IMR-90 (cell line): ENCODE results near the gene GATAD2A. TPM values are rescaled to one million over a fixed set of nuclear protein-coding genes. Genes with fewer than 3 reads are reported as not detected.

Source experiments
- ATAC-seq: fragments of 200-7000 bp; cut with Tn5 transposase; 2 replicates; pipeline ENCODE4 v1.9.1; 2020; ENCODE audit warnings: low read depth, mild to moderate bottlenecking, moderate library complexity
- BruUV-seq: library from RNA; stranded (reverse); fragments of 400-500 nt; replicated peaks from 2 replicates; lab custom pipeline; 2021; lab: Mats Ljungman, UMichigan
- CTCF ChIA-PET: fragments of 300-600 bp; formaldehyde crosslinking; extraction: SDS; loops from one replicate; lab custom pipeline; 2021; ENCODE audit warnings: antibody characterized with exemption; lab: Yijun Ruan, JAX
- POLR2A ChIA-PET: fragments of 300-600 bp; sonication (Branson Sonifier 250); formaldehyde crosslinking; loops from one replicate; lab custom pipeline; 2022; ENCODE audit warnings: antibody characterized with exemption; ENCODE audit not compliant: unreplicated experiment; lab: Charles Lee
- DNase-seq: peaks from one replicate; pipeline ENCODE4 v3.0.0; 2013
- H2AFZ ChIP-seq: replicated peaks from 2 replicates; pipeline ENCODE3; 2013; ENCODE audit warnings: low read length, mild to moderate bottlenecking; ENCODE audit not compliant: poor library complexity
- H2AK5ac ChIP-seq: 2 replicates; pipeline ENCODE4 v1.6.1; 2013; ENCODE audit warnings: low read depth, low read length, inconsistent platforms
- H2AK9ac ChIP-seq: replicated peaks from 2 replicates; pipeline ENCODE3; 2013; ENCODE audit warnings: mild to moderate bottlenecking, low read depth, low read length, moderate library complexity; ENCODE audit not compliant: poor library complexity
- H2BK120ac ChIP-seq: 2 replicates; pipeline ENCODE4 v1.6.1; 2013; ENCODE audit warnings: low read depth, low read length, inconsistent platforms
- H2BK15ac ChIP-seq: 3 replicates; pipeline ENCODE4 v1.6.1; 2013; ENCODE audit warnings: low read depth, low read length, inconsistent platforms
- H2BK20ac ChIP-seq: 2 replicates; pipeline ENCODE4 v1.6.1; 2013; ENCODE audit warnings: low read depth, mild to moderate bottlenecking, inconsistent platforms, low read length, moderate library complexity
- H2BK5ac ChIP-seq: 2 replicates; pipeline ENCODE4 v1.6.1; 2013; ENCODE audit warnings: mild to moderate bottlenecking, low read depth, low read length, inconsistent platforms; ENCODE audit not compliant: poor library complexity, severe bottlenecking
- H3K14ac ChIP-seq: replicated peaks from 2 replicates; pipeline ENCODE4 v1.6.1; 2013; ENCODE audit warnings: low read depth, low read length, inconsistent platforms
- H3K18ac ChIP-seq: 2 replicates; pipeline ENCODE4 v1.6.1; 2013; ENCODE audit warnings: low read depth, low read length, control low read depth
- H3K23ac ChIP-seq: 2 replicates; pipeline ENCODE4 v1.6.1; 2013; ENCODE audit warnings: low read depth, low read length, inconsistent platforms
- H3K27ac ChIP-seq: 2 replicates; pipeline ENCODE4 v1.5.1; 2013; ENCODE audit warnings: mild to moderate bottlenecking, control low read depth, low read length; ENCODE audit not compliant: insufficient read depth
- H3K27me3 ChIP-seq: 2 replicates; pipeline ENCODE4 v1.6.1; 2013; ENCODE audit warnings: low read length; ENCODE audit not compliant: control insufficient read depth, insufficient read depth
- H3K36me3 ChIP-seq: 2 replicates; pipeline ENCODE4 v1.6.1; 2013; ENCODE audit warnings: low read length, mixed read lengths; ENCODE audit not compliant: control insufficient read depth, insufficient read depth
- H3K4ac ChIP-seq: 2 replicates; pipeline ENCODE4 v1.6.1; 2013; ENCODE audit warnings: low read depth, low read length, inconsistent platforms
- H3K4me1 ChIP-seq: 2 replicates; pipeline ENCODE4 v1.6.1; 2013; ENCODE audit warnings: low read length, mixed read lengths; ENCODE audit not compliant: control insufficient read depth, insufficient read depth
- H3K4me2 ChIP-seq: 2 replicates; pipeline ENCODE4 v1.6.1; 2013; ENCODE audit warnings: low read depth, mild to moderate bottlenecking, control low read depth, low read length, moderate library complexity
- H3K4me3 ChIP-seq: 2 replicates; pipeline ENCODE4 v1.5.1; 2013; ENCODE audit warnings: low read depth, mild to moderate bottlenecking, control low read depth, low read length, moderate library complexity; ENCODE audit not compliant: insufficient read depth
- H3K56ac ChIP-seq: 2 replicates; pipeline ENCODE4 v1.6.1; 2013; ENCODE audit warnings: low read length, inconsistent platforms; ENCODE audit not compliant: insufficient read depth; ENCODE audit errors: extremely low read depth
- H3K79me1 ChIP-seq, 2 experiments: 2 replicates each; pipeline ENCODE4 v1.6.1; 2013; ENCODE audit warnings: low read length in 2 of 2, inconsistent platforms in 1 of 2, low read depth in 1 of 2
- H3K9ac ChIP-seq: 2 replicates; pipeline ENCODE4 v1.6.1; 2013; ENCODE audit warnings: low read depth, low read length, control low read depth
- H3K9me1 ChIP-seq: 2 replicates; pipeline ENCODE4 v1.6.1; 2013; ENCODE audit warnings: low read length, inconsistent platforms; ENCODE audit not compliant: insufficient read depth
- H3K9me3 ChIP-seq: 2 replicates; pipeline ENCODE4 v1.6.1; 2013; ENCODE audit warnings: low read length; ENCODE audit not compliant: control insufficient read depth, insufficient read depth
- H4K20me1 ChIP-seq: 2 replicates; pipeline ENCODE4 v1.6.1; 2013; ENCODE audit warnings: low read length, inconsistent platforms; ENCODE audit not compliant: insufficient read depth
- H4K5ac ChIP-seq: 2 replicates; pipeline ENCODE4 v1.6.1; 2013; ENCODE audit warnings: mild to moderate bottlenecking, low read depth, low read length, control low read depth
- H4K8ac ChIP-seq, 2 experiments: 2 replicates each; pipeline ENCODE4 v1.6.1; 2013; ENCODE audit warnings: low read depth in 2 of 2, low read length in 2 of 2, control low read depth in 1 of 2, inconsistent platforms in 1 of 2
- H4K91ac ChIP-seq: 2 replicates; pipeline ENCODE4 v1.6.1; 2013; ENCODE audit warnings: low read depth, low read length, inconsistent platforms; ENCODE audit not compliant: insufficient read depth
- CTCF ChIP-seq: conservative IDR thresholded peaks from 2 replicates; pipeline ENCODE4 v1.5.1; 2012; ENCODE audit warnings: mild to moderate bottlenecking, low read depth, low read length, improper control_type of control experiment
- RAD21 ChIP-seq: IDR thresholded peaks from 2 replicates; pipeline ENCODE4 v1.6.1; 2012; ENCODE audit warnings: low read length, improper control_type of control experiment
- SMC3 ChIP-seq: fragments of 150-350 bp; IDR thresholded peaks from 2 replicates; pipeline ENCODE4 v1.6.1; 2016; ENCODE audit warnings: low read depth, mild to moderate bottlenecking, antibody characterized with exemption, low read length, moderate library complexity
- USF2 ChIP-seq: fragments of 150-350 bp; IDR thresholded peaks from 2 replicates; pipeline ENCODE4 v1.6.1; 2017; ENCODE audit warnings: mild to moderate bottlenecking, antibody characterized with exemption, low read length, low read depth
- WGBS, 2 experiments: methylation state at CpG; one replicate each; pipeline versions ENCODE4 v1.1.5 to v1.1.7; 2013; ENCODE audit warnings: missing lambda C conversion rate in 2 of 2; ENCODE audit not compliant: insufficient read length in 1 of 2; ENCODE audit errors: extremely low coverage in 2 of 2; 5-methylcytosine and 5-hydroxymethylcytosine counted together
- dilution Hi-C: fragments of 300-500 bp; cut with HindIII; formaldehyde crosslinking; loops from one replicate; pipeline ENCODE4 v1.14.3; 2018; ENCODE audit warnings: low sequenced_read_pairs; ENCODE audit not compliant: unreplicated experiment
- in situ Hi-C: fragments of 300-500 bp; cut with MboI; formaldehyde crosslinking; loops from 3 replicates; pipeline ENCODE4 v1.14.3; 2019; ENCODE audit warnings: low sequenced_read_pairs, inconsistent platforms, mixed read lengths
- intact Hi-C: fragments of 100-400 bp; cut with micrococcal nuclease; formaldehyde crosslinking; loops from 2 replicates; pipeline ENCODE4 v1.10.0; 2022
- polyA plus RNA-seq, 3 experiments: library from polyadenylated mRNA; depleted of rRNA; stranded (reverse); fragments of >200 nt; gene quantifications; 2 replicates each; pipeline ENCODE4 v1.2.3, GENCODE V29; 2012; ENCODE audit warnings: low replicate concordance in 1 of 3
- total RNA-seq: library from RNA; depleted of rRNA; stranded (reverse); fragments of >200 nt; gene quantifications from 2 replicates; pipeline ENCODE4 v1.2.3, GENCODE V29; 2012

The GATAD2A gene
- total and polyA plus RNA-seq, 2 of the 4 experiments (the other 2 are of a cell fraction): 23.5 to 33.2 TPM

GRCh38 chr19:19475849-19476828, 70.7 kb downstream of the GATAD2A start:
- in situ Hi-C loops: no loop called here
- Histone ChIP-seq H3K4me2 (no peak overlapping the region), H3K9ac (no peak overlapping the region)

More at GRCh38 chr19:19475849-19476828, 70.7 kb downstream of the GATAD2A start:
- no peak overlapping the region for H2AK5ac ChIP-seq
- no peaks in the 10 kb centered on the region for H3K9me3 ChIP-seq
- H3K27me3 ChIP-seq: no peaks in the 10 kb centered on the region
- 100% methylated on average over 2 of the region's 19 CpGs; no CpG with 5 or more reads in 1 of the 2 experiments for whole genome bisulfite sequencing, 2 experiments
- H2BK15ac ChIP-seq: no peak overlapping the region
- H2BK5ac ChIP-seq: no peak overlapping the region
- no peak overlapping the region for H2BK120ac ChIP-seq
- ATAC-seq (peak; percentile 41; the same call in 1 of the 2 replicates), DNase-seq (no peak)
- ChIA-PET CTCF (interaction anchor here (1.4 kb wide), 1 partner anchor 8 kb away, joined by 4 read pairs; no protein-coding TSS in a partner anchor), POLR2A (no interaction called here)
- intact Hi-C loops (no loop called here), dilution Hi-C loops (no loop called here)
- no peak overlapping the region for H3K4ac ChIP-seq
- H3K27ac ChIP-seq: no peak overlapping the region
- no peak overlapping the region for H4K91ac ChIP-seq
- no peak overlapping the region for H2AK9ac ChIP-seq
- H3K79me1 ChIP-seq: peaks cover 30 to 93% of the 10 kb centered on the region in 2 experiments
- H4K8ac ChIP-seq: no peak overlapping the region
- peaks cover 5% of the 10 kb centered on the region; the same call in 1 of the 2 replicates for H3K4me1 ChIP-seq
- no peak overlapping the region for H2AFZ ChIP-seq
- H3K18ac ChIP-seq: no peak overlapping the region
- H4K20me1 ChIP-seq: peaks cover 59% of the 10 kb centered on the region
- H3K56ac ChIP-seq: no peak overlapping the region
- no peak overlapping the region for H3K14ac ChIP-seq
- peaks cover 8% of the 10 kb centered on the region for H3K36me3 ChIP-seq
- no peak overlapping the region for H4K5ac ChIP-seq
- H3K9me1 ChIP-seq: peaks cover 23% of the 10 kb centered on the region
- no peak overlapping the region for H3K4me3 ChIP-seq
- BruUV-seq: no TSS peak
- H2BK20ac ChIP-seq: no peak overlapping the region
- TF ChIP-seq USF2: no peak
- peak; percentile 43 for TF ChIP-seq CTCF
- TF ChIP-seq RAD21: peak; percentile 59
- peak; percentile 34; the same call in 1 of the 2 replicates for TF ChIP-seq SMC3
- no peak overlapping the region for H3K23ac ChIP-seq
